HG03139 (cell line): ENCODE data around the gene ATF5.
A peak's percentile ranks its signal among the peaks of the same experiment; 100 is the strongest.
"Not testable (repeated sequence)": the region's sequence is repeated elsewhere in the genome, so short reads cannot be mapped to it uniquely, and the experiment has no call there.

Experiments
- ATAC-seq: cut with Tn5 transposase; IDR thresholded peaks from one replicate; pipeline ENCODE4 v1.9.1; 2021; ENCODE audit not compliant: unreplicated experiment

The ATF5 gene

GRCh38 chr19:49921871-49922795 lies 6.9 kb upstream of the ATF5 start:
- ATAC-seq, result no peak

GRCh38 chr19:49923055-49924003 lies 5.7 kb upstream of the ATF5 start:
- no peak for ATAC-seq

- ATAC-seq, result no peak
Observed at GRCh38 chr19:49924004-49924880, 4.8 kb upstream of the ATF5 start.

GRCh38 chr19:49924881-49925210 lies 4.2 kb upstream of the ATF5 start:
- not testable (repeated sequence) for ATAC-seq

- no peak for ATAC-seq
Observed at GRCh38 chr19:49925486-49925885, 3.5 kb upstream of the ATF5 start.

- ATAC-seq, result no peak
Observed at GRCh38 chr19:49926515-49926914, 2.5 kb upstream of the ATF5 start.

- ATAC-seq, result no peak
Observed at GRCh38 chr19:49927526-49928264, 1.3 kb upstream of the ATF5 start.

- peak; percentile 68 for ATAC-seq
Observed at GRCh38 chr19:49929611-49930482, 842 bp downstream of the ATF5 start.

- ATAC-seq, result no peak
Observed at GRCh38 chr19:49930483-49931011, 1.5 kb downstream of the ATF5 start.

GRCh38 chr19:49931293-49932040 lies 2.5 kb downstream of the ATF5 start:
- no peak for ATAC-seq

- no peak for ATAC-seq
Observed at GRCh38 chr19:49932041-49932451, 3.0 kb downstream of the ATF5 start.

GRCh38 chr19:49932731-49933131 lies 3.7 kb downstream of the ATF5 start:
- ATAC-seq, result no peak

GRCh38 chr19:49933643-49934042 lies 4.6 kb downstream of the ATF5 start:
- ATAC-seq, result no peak

GRCh38 chr19:49936549-49936948 lies 7.5 kb downstream of the ATF5 start:
- no peak for ATAC-seq

- no peak for ATAC-seq
Observed at GRCh38 chr19:49937750-49938381, 8.9 kb downstream of the ATF5 start.

- ATAC-seq, result no peak
Observed at GRCh38 chr19:49938662-49939061, 9.7 kb downstream of the ATF5 start.

GRCh38 chr19:49939721-49940481 lies 10.9 kb downstream of the ATF5 start:
- no peak for ATAC-seq
